AG04450 (cell line): ENCODE data around the gene EPB41L2. TPM values are rescaled to one million over a fixed set of nuclear protein-coding genes. Genes with fewer than 3 reads are reported as not detected.

Experiments used
- CTCF ChIA-PET: fragments of 300-600, 350-600 bp; formaldehyde crosslinking; extraction: SDS; loops from one replicate; lab custom pipeline; 2022; ENCODE audit warnings: antibody characterized with exemption, inconsistent platforms; lab: Charles Lee
- POLR2A ChIA-PET: fragments of 350-600 bp; formaldehyde crosslinking; extraction: SDS; loops from one replicate; lab custom pipeline; 2021; ENCODE audit warnings: antibody characterized with exemption, inconsistent platforms; lab: Yijun Ruan, JAX
- DNase-seq: peaks from one replicate; pipeline ENCODE4 v3.0.0-alpha.2; 2011; ENCODE audit warnings: low read depth, low spot score
- H3K27ac ChIP-seq: one replicate; pipeline ENCODE4 v1.5.1; 2012; ENCODE audit warnings: low read depth, low read length, control low read depth
- H3K27me3 ChIP-seq: one replicate; pipeline ENCODE4 v1.6.0; 2012; ENCODE audit warnings: low read length; ENCODE audit not compliant: control insufficient read depth, insufficient read depth
- H3K4me3 ChIP-seq: 2 replicates; pipeline ENCODE4 v1.5.1; 2011; ENCODE audit warnings: mild to moderate bottlenecking, low read depth, low read length, control low read depth
- H3K9me3 ChIP-seq: 2 replicates; pipeline ENCODE4 v1.5.1; 2012; ENCODE audit warnings: low read length; ENCODE audit not compliant: control insufficient read depth, insufficient read depth
- polyA plus RNA-seq: library from polyadenylated mRNA; depleted of rRNA; stranded (reverse); fragments of >200 nt; gene quantifications from 2 replicates; pipeline ENCODE4 v1.2.3, GENCODE V29; 2011
- TF ChIP-seq, protein P1 (sequence below): IDR thresholded peaks from 2 replicates; pipeline ENCODE4 v1.5.1; 2011; ENCODE audit warnings: low read depth, low read length, control low read depth, inconsistent platforms

The EPB41L2 gene
- polyA plus RNA-seq, 1 experiment, result 165 TPM

DNA sequence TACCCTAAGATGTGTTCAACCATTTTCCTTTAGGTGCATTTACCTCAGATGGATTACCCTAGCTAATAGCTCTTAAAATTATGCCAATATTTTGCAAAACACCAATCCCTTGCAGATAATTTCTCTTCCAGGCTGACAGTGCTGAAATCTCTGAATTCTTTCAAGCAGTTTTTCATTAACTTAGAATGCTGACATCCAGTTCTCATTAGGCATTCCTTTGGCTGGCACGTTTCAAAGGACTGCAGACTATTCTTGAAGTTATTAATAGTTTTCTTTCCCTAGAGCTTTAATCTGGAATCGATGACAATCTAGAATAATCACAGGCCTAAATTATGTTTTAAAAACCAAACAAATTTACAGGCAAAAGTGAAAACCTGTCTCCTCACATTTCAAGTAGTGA, 167.5 kb downstream of the EPB41L2 start:
- ChIA-PET CTCF (interaction anchor here (0.9 kb wide), 1 partner anchor 222 kb away, joined by 3 read pairs; no protein-coding TSS in a partner anchor), POLR2A (no interaction called here)
- Histone ChIP-seq H3K9me3 (no peaks in the 10 kb centered on the region), H3K27ac (no peak overlapping the region), H3K4me3 (no peak overlapping the region), H3K27me3 (no peaks in the 10 kb centered on the region)
- no peak for DNase-seq
- TF ChIP-seq, protein P1, sequence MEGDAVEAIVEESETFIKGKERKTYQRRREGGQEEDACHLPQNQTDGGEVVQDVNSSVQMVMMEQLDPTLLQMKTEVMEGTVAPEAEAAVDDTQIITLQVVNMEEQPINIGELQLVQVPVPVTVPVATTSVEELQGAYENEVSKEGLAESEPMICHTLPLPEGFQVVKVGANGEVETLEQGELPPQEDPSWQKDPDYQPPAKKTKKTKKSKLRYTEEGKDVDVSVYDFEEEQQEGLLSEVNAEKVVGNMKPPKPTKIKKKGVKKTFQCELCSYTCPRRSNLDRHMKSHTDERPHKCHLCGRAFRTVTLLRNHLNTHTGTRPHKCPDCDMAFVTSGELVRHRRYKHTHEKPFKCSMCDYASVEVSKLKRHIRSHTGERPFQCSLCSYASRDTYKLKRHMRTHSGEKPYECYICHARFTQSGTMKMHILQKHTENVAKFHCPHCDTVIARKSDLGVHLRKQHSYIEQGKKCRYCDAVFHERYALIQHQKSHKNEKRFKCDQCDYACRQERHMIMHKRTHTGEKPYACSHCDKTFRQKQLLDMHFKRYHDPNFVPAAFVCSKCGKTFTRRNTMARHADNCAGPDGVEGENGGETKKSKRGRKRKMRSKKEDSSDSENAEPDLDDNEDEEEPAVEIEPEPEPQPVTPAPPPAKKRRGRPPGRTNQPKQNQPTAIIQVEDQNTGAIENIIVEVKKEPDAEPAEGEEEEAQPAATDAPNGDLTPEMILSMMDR, result no peak

DNA sequence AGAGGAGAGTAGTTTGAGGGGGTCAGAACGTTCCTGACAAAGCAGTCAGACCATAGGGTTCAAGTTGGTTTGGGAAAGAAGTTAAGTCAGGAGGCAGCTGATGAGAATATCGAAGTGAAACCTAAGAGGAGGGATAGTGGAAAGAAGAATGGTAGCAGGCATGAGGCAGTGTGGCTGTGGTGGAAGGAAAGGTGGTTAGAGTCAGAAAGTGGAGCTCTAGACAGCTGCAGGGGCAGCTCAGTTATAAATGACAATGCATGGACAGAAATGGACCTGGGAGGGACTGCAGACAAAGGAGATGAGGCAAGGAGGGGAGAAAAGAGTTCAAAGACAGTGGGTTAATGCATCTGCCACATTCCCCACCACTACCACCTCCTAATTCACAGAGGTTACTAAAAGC, 169.3 kb downstream of the EPB41L2 start:
- no peaks in the 10 kb centered on the region for H3K9me3 ChIP-seq
- no peaks in the 10 kb centered on the region for H3K27me3 ChIP-seq
- H3K27ac ChIP-seq, result no peak overlapping the region
- TF ChIP-seq, protein P1, result no peak
- no peak for DNase-seq
- H3K4me3 ChIP-seq, result no peak overlapping the region
- ChIA-PET POLR2A (no interaction called here), CTCF (interaction anchor here (1.9 kb wide), 1 partner anchor 21 kb away, joined by 5 read pairs; no protein-coding TSS in a partner anchor)

DNA sequence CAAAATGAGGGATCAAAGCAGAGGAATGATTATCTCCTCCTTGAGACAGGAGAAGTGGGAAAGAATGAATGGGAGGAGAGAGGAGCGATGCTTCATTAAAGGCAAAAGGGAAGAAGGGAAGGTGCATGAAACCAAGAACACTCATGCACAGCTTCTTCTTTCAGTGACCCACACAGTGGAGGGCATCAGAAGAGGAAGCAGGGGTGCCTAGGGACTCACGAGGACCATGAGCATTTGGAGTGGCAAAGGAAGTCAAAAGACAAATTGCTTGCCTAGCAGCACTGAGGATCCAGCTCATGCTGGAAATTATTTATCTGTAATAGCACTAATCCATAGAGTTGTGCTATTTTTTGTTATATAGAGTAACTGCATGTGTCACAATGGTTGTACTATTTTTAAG, 169.8 kb downstream of the EPB41L2 start:
- Histone ChIP-seq H3K27me3 (no peaks in the 10 kb centered on the region), H3K27ac (no peak overlapping the region), H3K9me3 (no peaks in the 10 kb centered on the region), H3K4me3 (no peak overlapping the region)
- TF ChIP-seq, protein P1, result no peak
- no peak for DNase-seq
- ChIA-PET CTCF (interaction anchor here (1.9 kb wide), 1 partner anchor 21 kb away, joined by 5 read pairs; no protein-coding TSS in a partner anchor), POLR2A (no interaction called here)

DNA sequence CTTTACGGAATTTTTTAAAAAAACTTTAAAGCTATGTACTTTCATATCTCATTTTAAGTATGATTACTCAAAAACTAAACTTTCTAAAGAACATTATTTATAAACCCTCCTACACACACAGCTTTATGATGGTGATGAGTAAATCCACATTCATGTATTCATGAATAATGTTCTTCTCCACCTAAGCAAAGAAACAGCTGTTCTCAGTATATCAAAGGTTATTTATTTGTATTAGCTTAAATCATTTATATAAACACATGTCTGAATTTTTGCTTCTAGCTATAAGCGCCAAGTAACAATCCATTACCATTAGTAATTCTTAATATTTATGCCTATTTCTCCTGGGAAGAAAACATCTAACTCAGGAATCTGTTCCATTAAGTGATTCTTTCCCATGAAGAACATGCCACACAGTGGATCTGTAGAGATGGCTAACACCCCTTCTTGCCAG, 172.5 kb downstream of the EPB41L2 start:
- H3K4me3 ChIP-seq, result no peak overlapping the region
- POLR2A ChIA-PET, result interaction anchor here (0.6 to 2.0 kb wide), 17 partner anchors 17 to 674 kb away, joined by 3 to 14 read pairs (median 4); partner anchors contain the start of gene EPB41L2
- H3K27ac ChIP-seq, result no peak overlapping the region
- no peaks in the 10 kb centered on the region for H3K9me3 ChIP-seq
- no peaks in the 10 kb centered on the region for H3K27me3 ChIP-seq
- peak; percentile 77 for DNase-seq
- CTCF ChIA-PET, result interaction anchor here (0.7 to 2.0 kb wide), 8 partner anchors 14 to 644 kb away, joined by 3 to 12 read pairs (median 4); no protein-coding TSS in a partner anchor
- TF ChIP-seq, protein P1, result no peak

DNA sequence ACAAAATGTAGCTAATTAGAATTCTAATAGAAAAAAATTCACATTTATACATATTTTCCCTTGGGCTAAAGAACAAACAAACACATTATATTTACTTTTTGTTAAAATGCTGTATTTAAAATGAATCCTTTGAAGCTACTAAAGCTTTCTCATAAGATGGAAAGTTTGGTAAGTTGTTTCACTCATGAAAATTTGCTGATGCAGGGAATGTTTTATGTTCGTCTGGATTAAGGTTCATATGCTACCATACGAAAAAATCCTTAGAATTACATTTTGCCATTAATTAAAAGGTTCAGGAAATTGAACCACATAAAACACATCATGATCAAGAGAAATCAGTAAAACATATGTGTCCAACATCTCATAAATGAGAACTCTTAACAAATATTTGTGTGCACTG, 173.6 kb downstream of the EPB41L2 start:
- POLR2A ChIA-PET, result interaction anchor here (1.7 kb wide), 2 partner anchors 76 to 141 kb away, joined by 3 to 5 read pairs; no protein-coding TSS in a partner anchor
- DNase-seq, result no peak
- CTCF ChIA-PET, result interaction anchor here (0.6 to 1.8 kb wide), 4 partner anchors 18 to 645 kb away, joined by 3 to 7 read pairs (median 6); no protein-coding TSS in a partner anchor

More for the DNA sequence above, 173.6 kb downstream of the EPB41L2 start:
- TF ChIP-seq, protein P1, result no peak
- Histone ChIP-seq H3K27ac (no peak overlapping the region), H3K4me3 (no peak overlapping the region), H3K27me3 (no peaks in the 10 kb centered on the region), H3K9me3 (no peaks in the 10 kb centered on the region)
